Neuronal stem cell (in vitro differentiated cells): ENCODE results near the gene ZNF784.

Experiments
- DNase-seq: peaks from one replicate; pipeline ENCODE4 v3.0.0-alpha.2; 2013; ENCODE audit warnings: low spot score
- H2AFZ ChIP-seq: one replicate; pipeline ENCODE4 v1.6.1; 2013; ENCODE audit warnings: mild to moderate bottlenecking, low read length, inconsistent platforms
- H2AK5ac ChIP-seq: 2 replicates; pipeline ENCODE4 v1.6.1; 2013; ENCODE audit warnings: low read depth, mild to moderate bottlenecking, inconsistent platforms, low read length, moderate library complexity, mixed read lengths
- H2BK120ac ChIP-seq: 2 replicates; pipeline ENCODE4 v1.6.1; 2013; ENCODE audit warnings: low read depth, mild to moderate bottlenecking, inconsistent platforms, low read length, moderate library complexity, mixed read lengths
- H2BK12ac ChIP-seq: one replicate; pipeline ENCODE4 v1.6.1; 2013; ENCODE audit warnings: low read length, inconsistent platforms
- H2BK15ac ChIP-seq: 2 replicates; pipeline ENCODE4 v1.6.1; 2013; ENCODE audit warnings: mild to moderate bottlenecking, low read length, inconsistent platforms, mixed read lengths
- H2BK5ac ChIP-seq: one replicate; pipeline ENCODE4 v1.6.1; 2013; ENCODE audit warnings: inconsistent platforms, mild to moderate bottlenecking, low read length, moderate library complexity
- H3K14ac ChIP-seq: one replicate; pipeline ENCODE4 v1.6.1; 2013; ENCODE audit warnings: low read length, inconsistent platforms
- H3K18ac ChIP-seq: 2 replicates; pipeline ENCODE4 v1.6.1; 2013; ENCODE audit warnings: low read length, inconsistent platforms
- H3K23ac ChIP-seq: 2 replicates; pipeline ENCODE4 v1.6.1; 2013; ENCODE audit warnings: low read depth, mild to moderate bottlenecking, mixed read lengths, low read length, inconsistent platforms; ENCODE audit not compliant: poor library complexity
- H3K27ac ChIP-seq: replicated peaks from 3 replicates; pipeline ENCODE4 v1.5.1; 2013; ENCODE audit warnings: low read length, inconsistent platforms
- H3K27me3 ChIP-seq, 3 experiments: 2 replicates each; pipeline ENCODE4 v1.6.1; 2013; ENCODE audit warnings: low read length in 3 of 3, mild to moderate bottlenecking in 2 of 3, inconsistent platforms in 1 of 3, low read depth in 1 of 3, mixed read lengths in 1 of 3, moderate library complexity in 1 of 3; ENCODE audit not compliant: control insufficient read depth in 3 of 3, insufficient read depth in 3 of 3
- H3K36me3 ChIP-seq, 2 donors: replicated peaks in 1 of 2; 2 replicates each; pipeline ENCODE4 v1.6.1; 2013; ENCODE audit warnings: low read length in 2 of 2; ENCODE audit not compliant: control insufficient read depth in 2 of 2, insufficient read depth in 2 of 2
- H3K4ac ChIP-seq: 2 replicates; pipeline ENCODE4 v1.6.1; 2013; ENCODE audit warnings: inconsistent platforms, mild to moderate bottlenecking, low read length, moderate library complexity
- H3K4me1 ChIP-seq, 2 donors: 1 replicate in 1 of 2; 2 replicates in 1 of 2; pipeline ENCODE4 v1.6.1; 2013; ENCODE audit warnings: low read length in 2 of 2, low read depth in 1 of 2; ENCODE audit not compliant: control insufficient read depth in 2 of 2, insufficient read depth in 1 of 2
- H3K4me2 ChIP-seq: one replicate; pipeline ENCODE4 v1.6.1; 2013; ENCODE audit warnings: mild to moderate bottlenecking, low read length, inconsistent platforms; ENCODE audit not compliant: insufficient read depth, poor library complexity, severe bottlenecking
- H3K4me3 ChIP-seq, 2 donors: 2 replicates each; pipeline ENCODE4 v1.5.1; 2013; ENCODE audit warnings: low read length in 2 of 2, mild to moderate bottlenecking in 2 of 2, inconsistent platforms in 1 of 2, moderate library complexity in 1 of 2
- H3K79me1 ChIP-seq: one replicate; pipeline ENCODE4 v1.6.1; 2013; ENCODE audit warnings: low read depth, mild to moderate bottlenecking, inconsistent platforms, low read length, moderate library complexity
- H3K9ac ChIP-seq: one replicate; pipeline ENCODE4 v1.6.1; 2013; ENCODE audit warnings: mild to moderate bottlenecking, low read depth, low read length, inconsistent platforms; ENCODE audit not compliant: poor library complexity
- H3K9me3 ChIP-seq, 2 donors: replicated peaks in 1 of 2; 2 replicates each; pipeline versions ENCODE3 to v1.6.1; 2013; ENCODE audit warnings: low read length in 2 of 2, mild to moderate bottlenecking in 2 of 2, inconsistent platforms in 1 of 2, low read depth in 1 of 2, mixed read lengths in 1 of 2, moderate library complexity in 1 of 2; ENCODE audit not compliant: control insufficient read depth in 2 of 2, insufficient read depth in 1 of 2
- H4K8ac ChIP-seq: one replicate; pipeline ENCODE4 v1.6.1; 2013; ENCODE audit warnings: low read depth, mild to moderate bottlenecking, inconsistent platforms, low read length, moderate library complexity
- H4K91ac ChIP-seq: one replicate; pipeline ENCODE4 v1.6.1; 2013; ENCODE audit warnings: low read length, low read depth, mild to moderate bottlenecking, inconsistent platforms; ENCODE audit not compliant: poor library complexity
- WGBS, 2 donors: extraction: QIAGEN DNeasy Blood & Tissue Kit; methylation state at CpG; one replicate each; pipeline ENCODE4 v1.1.7; 2013; ENCODE audit warnings: missing lambda C conversion rate in 2 of 2, mixed read lengths in 1 of 2; ENCODE audit not compliant: insufficient read length in 2 of 2, insufficient replicate concordance in 1 of 2; ENCODE audit errors: extremely low coverage in 2 of 2; 5-methylcytosine and 5-hydroxymethylcytosine counted together

Gene ZNF784

DNA sequence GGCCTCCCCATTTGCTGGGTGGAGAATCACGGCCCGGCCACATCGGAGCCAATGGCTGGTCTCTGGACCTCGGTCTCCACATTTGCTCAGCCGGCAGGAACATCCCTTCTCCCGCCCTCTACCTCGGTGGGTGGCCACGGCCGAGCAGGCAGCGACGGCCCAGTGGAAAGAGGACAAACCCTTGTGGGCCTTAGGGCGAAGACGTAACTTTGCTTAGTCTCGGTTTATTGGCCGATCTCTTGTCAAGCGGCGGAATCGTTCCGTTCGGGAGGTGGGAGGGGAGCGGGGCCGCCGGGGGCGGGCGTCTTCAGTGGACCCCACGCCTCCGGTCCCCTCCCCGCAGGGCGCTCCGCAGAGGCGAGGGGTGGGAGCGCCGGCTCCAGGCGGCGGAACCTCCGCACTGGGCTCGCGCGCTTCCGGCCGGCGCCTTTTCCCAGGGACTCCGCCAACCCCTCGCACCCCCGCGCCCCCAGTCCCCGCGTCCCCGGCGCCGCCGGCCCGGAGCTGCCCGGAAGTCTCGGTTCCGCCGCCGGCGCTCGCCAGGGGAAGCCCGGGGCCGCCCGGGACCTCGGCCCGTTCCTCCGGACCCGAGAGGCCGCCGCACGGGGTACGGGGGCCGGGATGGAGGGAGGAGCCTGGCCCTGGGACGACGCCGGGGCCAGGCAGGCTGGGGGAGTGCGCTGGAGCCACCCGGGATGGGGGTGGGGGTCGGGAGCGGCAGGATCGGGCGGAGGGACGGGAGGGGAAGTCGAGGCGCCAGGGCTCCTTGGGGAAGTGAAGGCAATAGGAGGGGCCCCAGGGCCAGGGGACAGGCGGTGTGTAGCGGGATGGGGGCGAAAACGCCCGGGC, 16.4 kb upstream of the ZNF784 start, which contains the start of gene ZNF580:
ZNF580 (plus strand) TSS at position 426 of the 849 bp plus-strand sequence. CDS start 1,507 bp downstream, outside the sequence.
- H3K14ac ChIP-seq, result peak within 1 kb of the TSS; percentile 14
- whole genome bisulfite sequencing, 2 donors, result no CpG with 5 or more reads among the region's 89 CpGs

GRCh38 chr19:55640043-55640576, 15.7 kb upstream of the ZNF784 start:
- Histone ChIP-seq H2BK12ac (no peak overlapping the region), H3K4me1 (peaks cover 27 to 30% of the 10 kb centered on the region in 2 donors), H3K14ac (no peak overlapping the region), H3K4me3 (peak overlapping the region; percentile 86 to 94), H2BK120ac (peak overlapping the region; percentile 91), H3K27ac (peak overlapping the region; percentile 79), H3K18ac (peak overlapping the region; percentile 90), H2AK5ac (peak overlapping the region; percentile 98), H2BK5ac (no peak overlapping the region), H3K79me1 (peaks cover 46% of the 10 kb centered on the region), H3K4ac (peak overlapping the region; percentile 93), H2BK15ac (peak overlapping the region; percentile 45), H3K23ac (peak overlapping the region; percentile 98), H3K9ac (peak overlapping the region; percentile 92), H4K91ac (peak overlapping the region; percentile 92), H3K36me3 (peaks cover 10 to 15% of the 10 kb centered on the region in 2 donors), H3K27me3 (no peaks in the 10 kb centered on the region), H2AFZ (peak overlapping the region; percentile 88), H3K4me2 (peak overlapping the region; percentile 93), H4K8ac (peak overlapping the region; percentile 70), H3K9me3 (no peaks in the 10 kb centered on the region)
- DNase-seq, result no peak
- WGBS, 2 donors, result no CpG with 5 or more reads among the region's 38 CpGs

More for the DNA sequence above, 16.4 kb upstream of the ZNF784 start, which contains the start of gene ZNF580:
- H3K4me1 ChIP-seq, result peaks cover 23 to 24% of the 10 kb centered on the region in 2 donors
- H3K79me1 ChIP-seq, result peaks cover 41% of the 10 kb centered on the region
- H4K8ac ChIP-seq, result peak within 1 kb of the TSS; percentile 70
- H3K9ac ChIP-seq, result peak within 1 kb of the TSS; percentile 92
- peak within 1 kb of the TSS; percentile 93 for H3K4ac ChIP-seq
- peak within 1 kb of the TSS; percentile 93 for H3K4me2 ChIP-seq
- H3K27me3 ChIP-seq, result no peaks in the 10 kb centered on the region
- peak within 1 kb of the TSS; percentile 92 for H4K91ac ChIP-seq
- H3K27ac ChIP-seq, result peak within 1 kb of the TSS; percentile 79
- H3K23ac ChIP-seq, result peak within 1 kb of the TSS; percentile 98
- H2AK5ac ChIP-seq, result peak within 1 kb of the TSS; percentile 98
- H2BK5ac ChIP-seq, result peak within 1 kb of the TSS; percentile 94
- peak within 1 kb of the TSS; percentile 86 to 94 for H3K4me3 ChIP-seq
- H2BK15ac ChIP-seq, result peak within 1 kb of the TSS; percentile 75
- peak; percentile 65 for DNase-seq
- H2AFZ ChIP-seq, result peak within 1 kb of the TSS; percentile 88
- peaks cover 15 to 22% of the 10 kb centered on the region in 2 donors for H3K36me3 ChIP-seq
- no peak within 1 kb of the TSS for H2BK12ac ChIP-seq
- peak within 1 kb of the TSS; percentile 97 for H3K18ac ChIP-seq
- no peaks in the 10 kb centered on the region for H3K9me3 ChIP-seq
- H2BK120ac ChIP-seq, result peak within 1 kb of the TSS; percentile 91

DNA sequence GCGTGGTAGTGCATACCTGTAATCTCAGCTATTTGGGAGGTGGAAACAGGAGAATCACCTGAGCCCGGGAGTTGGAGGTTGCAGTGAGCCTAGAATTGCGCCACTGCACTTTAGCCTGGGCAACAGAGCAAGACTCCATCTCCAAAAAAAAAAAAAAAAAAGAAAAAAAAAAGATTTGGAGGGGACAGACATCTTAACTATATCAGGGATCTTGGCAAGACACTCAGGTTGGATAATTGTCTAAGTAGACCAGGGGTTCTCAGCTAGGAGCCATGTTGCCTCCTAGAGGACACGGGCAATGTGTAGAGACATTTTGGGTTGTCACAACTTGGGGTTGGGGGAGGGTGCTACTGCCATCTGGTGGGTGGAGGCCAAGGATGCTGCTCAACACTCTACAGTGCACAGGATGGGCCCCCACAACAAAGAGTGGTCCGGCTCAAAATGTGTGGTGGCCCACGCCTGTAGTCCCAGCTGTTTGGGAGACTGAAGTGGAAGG, 14.5 kb upstream of the ZNF784 start:
- no peak overlapping the region for H3K4ac ChIP-seq
- H4K91ac ChIP-seq, result no peak overlapping the region
- H2BK12ac ChIP-seq, result no peak overlapping the region
- no peak overlapping the region for H3K23ac ChIP-seq
- no peak overlapping the region for H3K4me2 ChIP-seq
- no peak overlapping the region for H3K14ac ChIP-seq
- H3K36me3 ChIP-seq, result peaks cover 2 to 7% of the 10 kb centered on the region in 2 donors
- H3K9ac ChIP-seq, result no peak overlapping the region
- H3K27me3 ChIP-seq, result no peaks in the 10 kb centered on the region
- peaks cover 39% of the 10 kb centered on the region for H3K79me1 ChIP-seq
- no peak overlapping the region for H3K4me3 ChIP-seq
- peak overlapping the region; percentile 25 for H2AK5ac ChIP-seq
- peaks cover 23 to 26% of the 10 kb centered on the region in 2 donors for H3K4me1 ChIP-seq
- no peaks in the 10 kb centered on the region for H3K9me3 ChIP-seq
- peak overlapping the region; percentile 28 for H2BK120ac ChIP-seq
- no peak overlapping the region for H3K27ac ChIP-seq
- H4K8ac ChIP-seq, result no peak overlapping the region
- H2AFZ ChIP-seq, result no peak overlapping the region
- H3K18ac ChIP-seq, result no peak overlapping the region
- H2BK15ac ChIP-seq, result no peak overlapping the region
- no CpG with 5 or more reads among the region's 6 CpGs for WGBS, 2 donors
- DNase-seq, result no peak
- H2BK5ac ChIP-seq, result no peak overlapping the region

DNA sequence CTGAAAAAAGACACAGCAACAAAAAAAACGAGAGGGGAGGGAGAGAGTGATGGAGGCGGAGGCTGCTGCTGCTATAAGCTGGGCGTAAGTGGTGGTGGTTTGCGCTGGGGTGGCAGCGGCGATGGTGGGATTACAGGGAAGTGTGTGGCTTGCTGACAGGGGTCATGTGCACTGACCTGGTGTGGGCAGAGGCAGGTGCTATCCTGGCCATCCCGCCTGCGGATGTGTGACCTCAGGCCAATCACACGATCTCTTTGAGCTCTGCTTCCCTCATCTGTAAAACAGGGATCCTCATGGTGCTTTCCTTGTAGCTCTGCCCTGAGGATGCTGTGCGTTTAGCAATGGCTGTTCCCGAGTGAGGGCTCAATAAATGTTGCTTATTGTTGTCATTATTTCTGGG, 13.2 kb upstream of the ZNF784 start:
- Histone ChIP-seq H3K4me1 (peaks cover 17 to 18% of the 10 kb centered on the region in 2 donors), H4K91ac (no peak overlapping the region)
- WGBS, 2 donors, result no CpG with 5 or more reads among the region's 11 CpGs

More for the DNA sequence above, 13.2 kb upstream of the ZNF784 start:
- no peak overlapping the region for H2BK12ac ChIP-seq
- H3K4me2 ChIP-seq, result no peak overlapping the region
- no peak overlapping the region for H3K23ac ChIP-seq
- H2AFZ ChIP-seq, result no peak overlapping the region
- no peaks in the 10 kb centered on the region for H3K9me3 ChIP-seq
- H4K8ac ChIP-seq, result no peak overlapping the region
- H3K27ac ChIP-seq, result no peak overlapping the region
- no peak overlapping the region for H2BK120ac ChIP-seq
- no peak overlapping the region for H3K4me3 ChIP-seq
- H2AK5ac ChIP-seq, result no peak overlapping the region
- H3K14ac ChIP-seq, result no peak overlapping the region
- no peak overlapping the region for H3K18ac ChIP-seq
- DNase-seq, result no peak
- H3K79me1 ChIP-seq, result peaks cover 30% of the 10 kb centered on the region
- peaks cover 0 to 7% of the 10 kb centered on the region in 2 donors for H3K36me3 ChIP-seq
- H2BK5ac ChIP-seq, result no peak overlapping the region
- no peak overlapping the region for H2BK15ac ChIP-seq
- H3K27me3 ChIP-seq, result no peaks in the 10 kb centered on the region
- no peak overlapping the region for H3K9ac ChIP-seq
- H3K4ac ChIP-seq, result no peak overlapping the region
